Testis (tissue), 3 donors: Measurements from ENCODE around the gene CCDC107. TPM values are rescaled to one million over a fixed set of nuclear protein-coding genes. Genes with fewer than 3 reads are reported as not detected.

Source experiments
- DNase-seq: peaks from one replicate; pipeline ENCODE4 v3.0.0-alpha.2; 2019
- H3K27ac ChIP-seq, 2 donors: fragments of 200-600 bp; sonication (generic); one replicate each; pipeline ENCODE4 v1.5.1; 2019
- H3K27me3 ChIP-seq: fragments of 200-600 bp; sonication (generic); one replicate; pipeline ENCODE4 v1.5.1; 2019
- H3K36me3 ChIP-seq: fragments of 200-600 bp; sonication (generic); one replicate; pipeline ENCODE4 v1.5.1; 2017; ENCODE audit warnings: low read depth; ENCODE audit errors: missing control alignments
- H3K4me1 ChIP-seq: fragments of 200-600 bp; sonication (generic); one replicate; pipeline ENCODE4 v1.5.1; 2019
- H3K4me3 ChIP-seq, 2 donors: fragments of 200-600 bp; sonication (generic); one replicate each; pipeline ENCODE4 v1.5.1; 2017 to 2019
- H3K9me3 ChIP-seq: fragments of 200-600 bp; sonication (generic); one replicate; pipeline ENCODE4 v1.5.1; 2017
- POLR2A ChIP-seq: fragments of 450-650 bp; IDR thresholded peaks from one replicate; pipeline ENCODE4 v1.6.1; 2017; ENCODE audit warnings: antibody characterized with exemption, mild to moderate bottlenecking, moderate library complexity
- WGBS, 2 donors: methylation state at CpG; one replicate each; pipeline ENCODE4 v1.1.5; 2018; 5-methylcytosine and 5-hydroxymethylcytosine counted together
- intact Hi-C: fragments of 100-400 bp; cut with DNase I; formaldehyde crosslinking; loops from one replicate; pipeline ENCODE4 v1.15.1; 2023; ENCODE audit warnings: low total_unique reads
- polyA plus RNA-seq: library from polyadenylated mRNA; stranded (reverse); fragments of 350-450 nt; fragmentation: Illumina TruSeq; extraction: RNeasy Lipid Tissue Mini Kit (QIAGEN cat#74804); gene quantifications from one replicate; pipeline ENCODE4 v1.2.3, GENCODE V29; 2014; ENCODE audit warnings: low read depth, low replicate concordance; ENCODE audit not compliant: insufficient read depth
- total RNA-seq, 2 donors: library from RNA; depleted of rRNA; stranded (reverse); fragments of >200 nt; gene quantifications; one replicate each; pipeline ENCODE4 v1.2.3, GENCODE V29; 2016
- TF ChIP-seq, protein P1 (sequence below), 3 experiments: fragments of 450-650 bp in 2 of 3; fragments of 200-600 bp in 1 of 3; sonication (generic) in 1 of 3; IDR thresholded peaks; one replicate each; pipeline ENCODE4 v1.5.1; 2016 to 2019; ENCODE audit warnings: antibody characterized with exemption in 3 of 3, mild to moderate bottlenecking in 2 of 3, moderate library complexity in 1 of 3

Gene CCDC107
- total and polyA plus RNA-seq, 3 donors from 2014 or later: 13.4 to 19.0 (median 17.2) TPM

DNA sequence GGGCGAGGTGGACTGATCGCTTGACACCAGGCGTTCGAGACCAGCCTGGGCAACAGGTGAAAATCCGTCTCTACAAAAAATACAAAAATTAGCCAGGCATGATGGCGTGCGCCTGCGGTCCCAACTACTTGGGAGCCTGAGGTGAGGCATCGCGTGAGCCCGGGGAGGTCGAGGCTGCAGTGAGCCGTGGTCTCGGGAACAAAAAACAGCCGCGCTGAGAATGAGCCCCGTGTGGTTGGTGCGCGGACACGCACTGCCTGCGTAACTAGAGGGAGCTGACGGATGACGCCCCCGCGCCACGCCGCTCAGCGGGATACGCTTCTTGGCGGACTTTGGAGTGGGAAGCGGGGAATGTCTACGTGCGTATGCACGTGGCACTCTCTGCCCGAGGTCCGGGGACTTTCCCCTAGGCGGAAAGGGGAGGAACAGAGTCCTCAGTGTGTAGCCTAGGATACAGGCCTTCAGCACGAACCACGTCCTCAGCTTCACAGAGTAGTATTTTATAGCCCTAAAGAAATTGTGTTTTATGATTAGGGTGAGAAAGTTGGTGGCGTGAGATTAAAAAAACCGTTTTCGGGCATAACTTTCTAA, 451 bp upstream of the CCDC107 start, which contains the start of gene RMRP:
TSS of gene RMRP (minus strand) at position 474 of the 591 bp plus-strand sequence.
- Histone ChIP-seq H3K4me3 (peak within 1 kb of the TSS; percentile 93 to 95), H3K36me3 (no peaks in the 10 kb centered on the region), H3K27ac (peak within 1 kb of the TSS; percentile 94 to 97), H3K9me3 (no peaks in the 10 kb centered on the region), H3K4me1 (peaks cover 13% of the 10 kb centered on the region), H3K27me3 (no peaks in the 10 kb centered on the region)
- peak; percentile 97 for DNase-seq
- WGBS, 2 donors: 0% methylated on average over 41 to 42 of the region's 42 CpGs
- no peak for TF ChIP-seq POLR2A
- TF ChIP-seq, protein P1, sequence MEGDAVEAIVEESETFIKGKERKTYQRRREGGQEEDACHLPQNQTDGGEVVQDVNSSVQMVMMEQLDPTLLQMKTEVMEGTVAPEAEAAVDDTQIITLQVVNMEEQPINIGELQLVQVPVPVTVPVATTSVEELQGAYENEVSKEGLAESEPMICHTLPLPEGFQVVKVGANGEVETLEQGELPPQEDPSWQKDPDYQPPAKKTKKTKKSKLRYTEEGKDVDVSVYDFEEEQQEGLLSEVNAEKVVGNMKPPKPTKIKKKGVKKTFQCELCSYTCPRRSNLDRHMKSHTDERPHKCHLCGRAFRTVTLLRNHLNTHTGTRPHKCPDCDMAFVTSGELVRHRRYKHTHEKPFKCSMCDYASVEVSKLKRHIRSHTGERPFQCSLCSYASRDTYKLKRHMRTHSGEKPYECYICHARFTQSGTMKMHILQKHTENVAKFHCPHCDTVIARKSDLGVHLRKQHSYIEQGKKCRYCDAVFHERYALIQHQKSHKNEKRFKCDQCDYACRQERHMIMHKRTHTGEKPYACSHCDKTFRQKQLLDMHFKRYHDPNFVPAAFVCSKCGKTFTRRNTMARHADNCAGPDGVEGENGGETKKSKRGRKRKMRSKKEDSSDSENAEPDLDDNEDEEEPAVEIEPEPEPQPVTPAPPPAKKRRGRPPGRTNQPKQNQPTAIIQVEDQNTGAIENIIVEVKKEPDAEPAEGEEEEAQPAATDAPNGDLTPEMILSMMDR (IDR thresholded peaks at IDR 0.05): peak in 2 of 3 experiments; percentile 28 to 42
- intact Hi-C loops: no loop called here

DNA sequence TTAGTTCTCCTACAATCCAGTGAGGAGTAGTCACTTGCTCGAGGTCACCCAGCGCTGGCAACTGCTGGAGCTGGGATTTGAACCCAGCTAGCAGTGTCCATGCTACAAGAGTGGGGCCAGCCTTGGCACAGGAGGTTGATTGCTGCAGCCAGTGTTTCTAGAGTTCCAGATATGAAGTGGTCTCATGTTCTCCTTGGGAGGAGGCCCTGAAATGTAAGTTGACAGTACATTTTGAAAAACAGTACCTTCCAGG, 802 bp downstream of the CCDC107 start:
- H3K27me3 ChIP-seq: no peaks in the 10 kb centered on the region
- H3K27ac ChIP-seq: peak overlapping the region; percentile 94 to 97
- no peak for TF ChIP-seq POLR2A
- TF ChIP-seq, protein P1 (IDR thresholded peaks at IDR 0.05): no peak
- H3K4me3 ChIP-seq: peak overlapping the region; percentile 93 to 95
- no peaks in the 10 kb centered on the region for H3K9me3 ChIP-seq
- no peaks in the 10 kb centered on the region for H3K36me3 ChIP-seq
- intact Hi-C loops: no loop called here
- WGBS, 2 donors: 0 to 4% methylated on average over 2 of the region's 2 CpGs
- H3K4me1 ChIP-seq: peaks cover 13% of the 10 kb centered on the region
- peak; percentile 68 for DNase-seq

DNA sequence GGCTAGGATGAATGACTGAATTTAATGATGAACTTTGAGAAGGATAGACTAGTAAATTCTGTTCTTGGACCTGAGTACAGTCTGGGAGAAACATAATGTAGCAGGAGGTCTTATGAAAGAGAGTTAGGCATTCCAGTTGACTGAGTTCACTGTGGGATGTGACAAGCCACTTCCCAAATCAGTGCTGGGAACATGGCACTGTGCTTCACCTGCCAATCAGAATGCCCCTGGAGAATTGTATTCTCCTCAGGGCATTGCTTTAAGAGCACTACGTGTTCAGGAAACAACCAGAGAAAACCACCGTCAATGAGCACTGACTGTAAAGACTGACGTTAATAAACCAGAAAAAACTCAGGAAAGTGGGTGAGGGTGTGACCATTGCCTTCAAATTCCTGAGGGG, 1.2 kb downstream of the CCDC107 start:
- peaks cover 13% of the 10 kb centered on the region for H3K4me1 ChIP-seq
- H3K9me3 ChIP-seq: no peaks in the 10 kb centered on the region
- no peak for DNase-seq
- H3K4me3 ChIP-seq: peak overlapping the region in 1 of 2 donors; percentile 93
- TF ChIP-seq, protein P1 (IDR thresholded peaks at IDR 0.05): no peak
- no peaks in the 10 kb centered on the region for H3K27me3 ChIP-seq
- no peaks in the 10 kb centered on the region for H3K36me3 ChIP-seq
- peak overlapping the region in 1 of 2 donors; percentile 97 for H3K27ac ChIP-seq
- 38 to 54% methylated on average over 3 of the region's 3 CpGs for WGBS, 2 donors
- intact Hi-C loops: no loop called here

DNA sequence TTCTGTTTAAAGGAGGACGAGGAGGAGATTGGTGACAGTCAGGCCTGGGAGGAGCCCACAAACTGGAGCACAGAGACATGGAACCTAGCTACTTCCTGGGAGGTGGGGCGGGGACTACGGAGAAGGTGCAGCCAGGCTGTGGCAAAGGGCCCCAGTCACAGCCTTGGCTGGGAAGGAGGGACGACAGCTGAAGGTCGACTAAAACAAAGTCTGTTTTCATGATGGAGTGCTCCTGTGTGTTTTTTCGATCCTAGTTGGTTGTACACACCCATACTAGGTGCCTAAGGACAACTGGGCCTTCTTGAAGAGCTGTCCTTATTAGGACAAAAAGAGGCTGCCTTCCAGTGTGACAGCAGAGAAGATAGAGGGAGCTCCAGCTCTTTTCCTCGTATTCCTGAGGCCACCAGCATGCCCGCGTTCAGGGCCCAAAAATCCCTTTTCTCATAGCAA, 2.9 kb downstream of the CCDC107 start:
- intact Hi-C loops: loop anchor here (10.0 kb wide), 1 partner anchor 64 kb away; no protein-coding TSS in a partner anchor
- WGBS, 2 donors: 41 to 50% methylated on average over 9 of the region's 9 CpGs
- TF ChIP-seq POLR2A: no peak
- TF ChIP-seq, protein P1 (IDR thresholded peaks at IDR 0.05): peak; percentile 28 to 46 (median 32)
- no peaks in the 10 kb centered on the region for H3K9me3 ChIP-seq
- DNase-seq: peak; percentile 59
- no peaks in the 10 kb centered on the region for H3K27me3 ChIP-seq
- peak overlapping the region; percentile 36 to 77 for H3K27ac ChIP-seq
- H3K4me1 ChIP-seq: peaks cover 16% of the 10 kb centered on the region
- H3K36me3 ChIP-seq: no peaks in the 10 kb centered on the region
- no peak overlapping the region for H3K4me3 ChIP-seq
